ENCODE measurements around the gene DTX3.

DNA sequence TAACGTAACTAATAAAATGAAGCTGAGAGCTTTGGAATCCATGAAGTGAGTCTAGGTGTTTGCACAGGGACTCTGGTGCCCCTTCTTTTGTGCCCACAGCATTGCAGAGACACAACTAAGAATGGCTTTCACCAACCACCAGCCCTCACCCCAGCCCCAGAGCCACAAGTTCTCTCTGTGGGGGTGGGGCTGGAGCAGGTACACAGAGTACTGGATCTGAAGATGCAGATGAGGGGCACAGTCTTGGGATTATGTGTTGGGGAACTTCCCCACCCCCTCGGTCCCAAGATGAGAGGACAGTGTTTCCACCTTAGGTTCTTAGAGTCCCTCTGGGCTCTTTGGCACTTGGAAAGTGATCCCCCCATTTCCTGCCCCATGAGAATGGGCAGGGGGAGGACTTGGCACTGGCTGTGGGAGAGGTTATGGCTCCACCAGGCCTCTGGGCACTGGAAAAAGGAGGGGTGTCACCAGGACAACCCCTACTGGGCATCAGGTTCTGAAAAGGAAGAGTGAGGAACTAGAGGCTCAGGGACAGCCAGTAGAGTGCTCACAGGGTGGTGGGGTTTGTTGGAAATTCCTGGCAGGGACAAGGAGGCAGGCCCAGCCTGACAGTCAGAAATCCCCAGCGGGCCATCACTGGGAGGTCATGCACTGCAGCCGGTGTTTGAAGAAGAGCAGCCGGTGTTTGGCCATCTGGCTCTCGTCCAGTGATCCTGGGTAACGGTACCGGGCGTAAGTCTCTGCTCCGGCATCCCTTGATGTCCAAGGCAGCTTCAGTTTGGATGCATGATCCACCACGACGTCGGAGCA is 21.7 kb downstream of the DTX3 start:
- TF ChIP-seq FOXJ3 (CRISPR knock-in tag; IDR thresholded peaks at IDR 0.05; ENCODE audit: borderline replicate concordance) = no peak
- TF ChIP-seq CTCF (IDR thresholded peaks at IDR 0.05) = no peak
- TF ChIP-seq, protein P1, sequence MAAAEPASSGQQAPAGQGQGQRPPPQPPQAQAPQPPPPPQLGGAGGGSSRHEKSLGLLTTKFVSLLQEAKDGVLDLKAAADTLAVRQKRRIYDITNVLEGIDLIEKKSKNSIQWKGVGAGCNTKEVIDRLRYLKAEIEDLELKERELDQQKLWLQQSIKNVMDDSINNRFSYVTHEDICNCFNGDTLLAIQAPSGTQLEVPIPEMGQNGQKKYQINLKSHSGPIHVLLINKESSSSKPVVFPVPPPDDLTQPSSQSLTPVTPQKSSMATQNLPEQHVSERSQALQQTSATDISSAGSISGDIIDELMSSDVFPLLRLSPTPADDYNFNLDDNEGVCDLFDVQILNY (CRISPR knock-in tag; IDR thresholded peaks at IDR 0.05) = no peak
- no peak for TF ChIP-seq JUN (CRISPR knock-in tag; IDR thresholded peaks at IDR 0.05)
- TF ChIP-seq SMAD4 (CRISPR knock-in tag; IDR thresholded peaks at IDR 0.05) = no peak
- TF ChIP-seq NR3C1 (CRISPR knock-in tag; conservative IDR thresholded peaks at IDR 0.05; ENCODE audit: low read depth) = no peak
- TF ChIP-seq SP1 (CRISPR knock-in tag; conservative IDR thresholded peaks at IDR 0.05) = no peak
- TF ChIP-seq, protein P2, sequence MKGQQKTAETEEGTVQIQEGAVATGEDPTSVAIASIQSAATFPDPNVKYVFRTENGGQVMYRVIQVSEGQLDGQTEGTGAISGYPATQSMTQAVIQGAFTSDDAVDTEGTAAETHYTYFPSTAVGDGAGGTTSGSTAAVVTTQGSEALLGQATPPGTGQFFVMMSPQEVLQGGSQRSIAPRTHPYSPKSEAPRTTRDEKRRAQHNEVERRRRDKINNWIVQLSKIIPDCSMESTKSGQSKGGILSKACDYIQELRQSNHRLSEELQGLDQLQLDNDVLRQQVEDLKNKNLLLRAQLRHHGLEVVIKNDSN (CRISPR knock-in tag; IDR thresholded peaks at IDR 0.05) = no peak
- TF ChIP-seq, protein P3, sequence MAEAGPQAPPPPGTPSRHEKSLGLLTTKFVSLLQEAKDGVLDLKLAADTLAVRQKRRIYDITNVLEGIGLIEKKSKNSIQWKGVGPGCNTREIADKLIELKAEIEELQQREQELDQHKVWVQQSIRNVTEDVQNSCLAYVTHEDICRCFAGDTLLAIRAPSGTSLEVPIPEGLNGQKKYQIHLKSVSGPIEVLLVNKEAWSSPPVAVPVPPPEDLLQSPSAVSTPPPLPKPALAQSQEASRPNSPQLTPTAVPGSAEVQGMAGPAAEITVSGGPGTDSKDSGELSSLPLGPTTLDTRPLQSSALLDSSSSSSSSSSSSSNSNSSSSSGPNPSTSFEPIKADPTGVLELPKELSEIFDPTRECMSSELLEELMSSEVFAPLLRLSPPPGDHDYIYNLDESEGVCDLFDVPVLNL (CRISPR knock-in tag; IDR thresholded peaks at IDR 0.05; ENCODE audit: borderline replicate concordance, low read depth) = no peak
- no peak for TF ChIP-seq EMX1 (CRISPR knock-in tag; IDR thresholded peaks at IDR 0.05)
- no peak for TF ChIP-seq IRF1 (CRISPR knock-in tag; IDR thresholded peaks at IDR 0.05)
- TF ChIP-seq CREM (CRISPR knock-in tag; IDR thresholded peaks at IDR 0.05) = no peak
- TF ChIP-seq USF2 (CRISPR knock-in tag; IDR thresholded peaks at IDR 0.05) = no peak
- TF ChIP-seq, protein P4, sequence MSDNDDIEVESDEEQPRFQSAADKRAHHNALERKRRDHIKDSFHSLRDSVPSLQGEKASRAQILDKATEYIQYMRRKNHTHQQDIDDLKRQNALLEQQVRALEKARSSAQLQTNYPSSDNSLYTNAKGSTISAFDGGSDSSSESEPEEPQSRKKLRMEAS (CRISPR knock-in tag; IDR thresholded peaks at IDR 0.05) = no peak
